Endothelial cell of umbilical vein (primary cell): ENCODE results near the gene RPS19BP1. TPM values are rescaled to one million over a fixed set of nuclear protein-coding genes. Genes with fewer than 3 reads are reported as not detected.

ENCODE experiments used
- BruUV-seq: library from RNA; stranded (reverse); fragments of 400-500 nt; replicated peaks from 2 replicates; lab custom pipeline; 2021; lab: Mats Ljungman, UMichigan
- CTCF ChIA-PET: fragments of 300-600, 350-600 bp; sonication (Branson Sonifier 250); formaldehyde crosslinking; loops from one replicate; lab custom pipeline; 2021; ENCODE audit warnings: antibody characterized with exemption, inconsistent platforms; lab: Charles Lee
- POLR2A ChIA-PET: fragments of 300-600, 350-600 bp; sonication (Branson Sonifier 250); formaldehyde crosslinking; loops from one replicate; lab custom pipeline; 2021; ENCODE audit warnings: antibody characterized with exemption, inconsistent platforms; lab: Charles Lee
- DNase-seq: peaks from one replicate; pipeline ENCODE4 v3.0.0-alpha.2; 2011; ENCODE audit warnings: low read depth, low spot score
- FAIRE-seq: peaks from 2 replicates; lab custom pipeline; 2011; peaks lifted over from hg19 to GRCh38; lab: Jason Lieb, UNC
- H2AFZ ChIP-seq: 2 replicates; pipeline ENCODE4 v1.6.0; 2012; ENCODE audit warnings: low read depth, low read length, control low read depth, inconsistent platforms
- H3K27ac ChIP-seq: 2 replicates; pipeline ENCODE4 v1.5.1; 2011; ENCODE audit warnings: low read depth, mild to moderate bottlenecking, control low read depth, low read length, moderate library complexity; ENCODE audit not compliant: insufficient read depth
- H3K27me3 ChIP-seq, 2 experiments: 2 replicates each; pipeline versions ENCODE4 v1.6.0 to v1.6.1; 2011; ENCODE audit warnings: low read length in 2 of 2, mixed read lengths in 1 of 2; ENCODE audit not compliant: control insufficient read depth in 2 of 2, insufficient read depth in 2 of 2
- H3K36me3 ChIP-seq, 2 experiments: 2 replicates in 1 of 2; 3 replicates in 1 of 2; pipeline ENCODE4 v1.5.1; 2011; ENCODE audit warnings: low read length in 2 of 2, mild to moderate bottlenecking in 1 of 2, moderate library complexity in 1 of 2; ENCODE audit not compliant: control insufficient read depth in 2 of 2, insufficient read depth in 2 of 2; ENCODE audit errors: extremely low read depth in 1 of 2
- H3K4me1 ChIP-seq: 3 replicates; pipeline ENCODE4 v1.5.1; 2011; ENCODE audit warnings: mild to moderate bottlenecking, low read length; ENCODE audit not compliant: control insufficient read depth, insufficient read depth; ENCODE audit errors: extremely low read depth
- H3K4me2 ChIP-seq: 2 replicates; pipeline ENCODE4 v1.6.1; 2011; ENCODE audit warnings: low read length, control low read depth, mixed read lengths; ENCODE audit not compliant: insufficient read depth
- H3K4me3 ChIP-seq, 3 experiments: fragments of 200-600 bp in 1 of 3; sonication (generic), shearing (Covaris generic) in 1 of 3; replicated peaks in 1 of 3; 2 replicates each; pipeline ENCODE4 v1.5.1; 2011 to 2016; ENCODE audit warnings: control low read depth in 3 of 3, low read length in 3 of 3, mild to moderate bottlenecking in 2 of 3, inconsistent platforms in 1 of 3, low read depth in 1 of 3, moderate library complexity in 1 of 3; ENCODE audit not compliant: insufficient read depth in 1 of 3
- H3K79me2 ChIP-seq: 2 replicates; pipeline ENCODE4 v1.6.0; 2012; ENCODE audit warnings: low read length, inconsistent platforms; ENCODE audit not compliant: control insufficient read depth, insufficient read depth
- H3K9ac ChIP-seq: replicated peaks from 2 replicates; pipeline ENCODE3; 2011; ENCODE audit warnings: low read length, control low read depth; ENCODE audit not compliant: insufficient read depth; ENCODE audit errors: extremely low read depth
- H3K9me1 ChIP-seq: replicated peaks from 3 replicates; pipeline ENCODE4 v1.6.0; 2011; ENCODE audit warnings: mild to moderate bottlenecking, low read length; ENCODE audit not compliant: control insufficient read depth, insufficient read depth; ENCODE audit errors: extremely low read depth
- H3K9me3 ChIP-seq: replicated peaks from 2 replicates; pipeline ENCODE4 v1.5.1; 2012; ENCODE audit warnings: low read length, inconsistent platforms; ENCODE audit not compliant: control insufficient read depth, insufficient read depth
- H4K20me1 ChIP-seq: replicated peaks from 2 replicates; pipeline ENCODE3; 2011; ENCODE audit warnings: mild to moderate bottlenecking, low read length; ENCODE audit not compliant: control insufficient read depth, insufficient read depth; ENCODE audit errors: extremely low read depth
- EZH2 ChIP-seq: IDR thresholded peaks from 2 replicates; pipeline ENCODE4 v1.6.1; 2012; ENCODE audit warnings: borderline replicate concordance, low read depth, mild to moderate bottlenecking, moderate library complexity, low read length, inconsistent platforms; ENCODE audit not compliant: severe bottlenecking
- FOS ChIP-seq: IDR thresholded peaks from 2 replicates; pipeline ENCODE4 v1.6.1; 2011; ENCODE audit warnings: mild to moderate bottlenecking, low read length, moderate library complexity, borderline replicate concordance; ENCODE audit not compliant: insufficient read depth
- GATA2 ChIP-seq: IDR thresholded peaks from 2 replicates; pipeline ENCODE4 v1.7.0; 2011; ENCODE audit warnings: low read depth, mild to moderate bottlenecking, moderate library complexity, mixed read lengths, low read length; ENCODE audit not compliant: insufficient read length, insufficient read depth
- JUN ChIP-seq: IDR thresholded peaks from 2 replicates; pipeline ENCODE4 v1.6.1; 2011; ENCODE audit warnings: borderline replicate concordance, low read depth; ENCODE audit not compliant: insufficient read length, insufficient read depth
- MYC ChIP-seq: IDR thresholded peaks from one replicate; pipeline ENCODE4 v1.6.1; 2011; ENCODE audit warnings: mild to moderate bottlenecking, low read depth, low read length
- POLR2A ChIP-seq: IDR thresholded peaks from 2 replicates; pipeline ENCODE4 v1.6.1; 2012; ENCODE audit warnings: low read depth, mild to moderate bottlenecking, control low read depth, low read length
- POLR2AphosphoS5 ChIP-seq: IDR thresholded peaks from 2 replicates; pipeline ENCODE4 v1.6.1; 2012; ENCODE audit warnings: low read depth, mild to moderate bottlenecking, control low read depth, low read length, moderate library complexity; ENCODE audit not compliant: insufficient read depth
- dilution Hi-C: fragments of 300-500 bp; cut with MboI; formaldehyde crosslinking; loops from one replicate; pipeline ENCODE4 v1.15.0; 2019; ENCODE audit warnings: low sequenced_read_pairs; ENCODE audit not compliant: extremely low pct_ligation_motif_present
- intact Hi-C: fragments of 100-400 bp; cut with micrococcal nuclease; formaldehyde crosslinking; loops from one replicate; pipeline ENCODE4 v1.10.0; 2022
- polyA plus RNA-seq, 4 experiments: library from polyadenylated mRNA; depleted of rRNA in 3 of 4; stranded (reverse) in 3 of 4; unstranded in 1 of 4; fragments of >200 nt; gene quantifications; 2 replicates each; pipeline versions ENCODE4 v1.2.1 to v1.2.3, GENCODE V29; 2011 to 2012; ENCODE audit warnings: missing spikeins in 1 of 4
- total RNA-seq: library from RNA; stranded (reverse); gene quantifications from 2 replicates; pipeline ENCODE4 v1.2.3, GENCODE V29; 2021
- TF ChIP-seq, protein P1 (sequence below): IDR thresholded peaks from 2 replicates; pipeline ENCODE4 v1.6.1; 2011; ENCODE audit not compliant: insufficient read depth, insufficient read length
- TF ChIP-seq, protein P2 (sequence below), 2 donors: IDR thresholded peaks; 1 replicate in 1 of 2; 2 replicates in 1 of 2; pipeline ENCODE4 v1.5.1; 2011; ENCODE audit warnings: low read length in 2 of 2, mild to moderate bottlenecking in 2 of 2, moderate library complexity in 2 of 2, control low read depth in 1 of 2, inconsistent platforms in 1 of 2, low read depth in 1 of 2; ENCODE audit not compliant: insufficient read depth in 1 of 2; ENCODE audit errors: extremely low read depth in 1 of 2

RPS19BP1 gene
- total and polyA plus RNA-seq, 2 donors (not counting 3 experiments of a cell fraction or from before 2014, with no cell fraction given), result 66.6 to 84.3 TPM

GRCh38 chr22:39580006-39580441 is 47.5 kb upstream of the RPS19BP1 start:
- no peak overlapping the region for H3K27ac ChIP-seq
- no peak overlapping the region for H2AFZ ChIP-seq
- dilution Hi-C loops, result no loop called here
- no peaks in the 10 kb centered on the region for H3K36me3 ChIP-seq
- H3K4me3 ChIP-seq, result no peak overlapping the region
- H3K4me2 ChIP-seq, result no peak overlapping the region
- H3K4me1 ChIP-seq, result peaks cover 2% of the 10 kb centered on the region
- peaks cover 0 to 3% of the 10 kb centered on the region in 2 experiments for H3K27me3 ChIP-seq
- H4K20me1 ChIP-seq, result no peaks in the 10 kb centered on the region
- TF ChIP-seq EZH2 (no peak), MYC (no peak), JUN (no peak), FOS (no peak), POLR2A (no peak), POLR2AphosphoS5 (no peak), GATA2 (no peak)
- TF ChIP-seq, protein P1, sequence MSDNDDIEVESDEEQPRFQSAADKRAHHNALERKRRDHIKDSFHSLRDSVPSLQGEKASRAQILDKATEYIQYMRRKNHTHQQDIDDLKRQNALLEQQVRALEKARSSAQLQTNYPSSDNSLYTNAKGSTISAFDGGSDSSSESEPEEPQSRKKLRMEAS, result no peak
- BruUV-seq, result no TSS peak
- H3K9me1 ChIP-seq, result no peaks in the 10 kb centered on the region
- FAIRE-seq (no peak), DNase-seq (no peak)
- no peaks in the 10 kb centered on the region for H3K9me3 ChIP-seq
- ChIA-PET CTCF (no interaction called here), POLR2A (no interaction called here)
- no peak overlapping the region for H3K9ac ChIP-seq
- intact Hi-C loops, result no loop called here
- H3K79me2 ChIP-seq, result no peaks in the 10 kb centered on the region

- Histone ChIP-seq H3K79me2 (no peaks in the 10 kb centered on the region), H3K27ac (no peak overlapping the region), H3K4me2 (no peak overlapping the region), H3K27me3 (peaks cover 0 to 3% of the 10 kb centered on the region in 2 experiments), H3K36me3 (no peaks in the 10 kb centered on the region), H3K9me1 (no peaks in the 10 kb centered on the region), H3K9ac (no peak overlapping the region), H2AFZ (no peak overlapping the region), H3K4me3 (no peak overlapping the region), H3K9me3 (no peaks in the 10 kb centered on the region), H4K20me1 (no peaks in the 10 kb centered on the region), H3K4me1 (peaks cover 9% of the 10 kb centered on the region)
- dilution Hi-C loops (no loop called here), intact Hi-C loops (loop anchor here (10.0 kb wide), 1 partner anchor 87 kb away; no protein-coding TSS in a partner anchor)
- no peak for FAIRE-seq
- DNase-seq, result no peak
- CTCF ChIA-PET, result interaction anchor here (0.7 to 1.1 kb wide), 2 partner anchors 230 to 447 kb away, joined by 3 read pairs; no protein-coding TSS in a partner anchor
- POLR2A ChIA-PET, result no interaction called here
- BruUV-seq, result no TSS peak
- TF ChIP-seq JUN, result no peak
- TF ChIP-seq, protein P2, sequence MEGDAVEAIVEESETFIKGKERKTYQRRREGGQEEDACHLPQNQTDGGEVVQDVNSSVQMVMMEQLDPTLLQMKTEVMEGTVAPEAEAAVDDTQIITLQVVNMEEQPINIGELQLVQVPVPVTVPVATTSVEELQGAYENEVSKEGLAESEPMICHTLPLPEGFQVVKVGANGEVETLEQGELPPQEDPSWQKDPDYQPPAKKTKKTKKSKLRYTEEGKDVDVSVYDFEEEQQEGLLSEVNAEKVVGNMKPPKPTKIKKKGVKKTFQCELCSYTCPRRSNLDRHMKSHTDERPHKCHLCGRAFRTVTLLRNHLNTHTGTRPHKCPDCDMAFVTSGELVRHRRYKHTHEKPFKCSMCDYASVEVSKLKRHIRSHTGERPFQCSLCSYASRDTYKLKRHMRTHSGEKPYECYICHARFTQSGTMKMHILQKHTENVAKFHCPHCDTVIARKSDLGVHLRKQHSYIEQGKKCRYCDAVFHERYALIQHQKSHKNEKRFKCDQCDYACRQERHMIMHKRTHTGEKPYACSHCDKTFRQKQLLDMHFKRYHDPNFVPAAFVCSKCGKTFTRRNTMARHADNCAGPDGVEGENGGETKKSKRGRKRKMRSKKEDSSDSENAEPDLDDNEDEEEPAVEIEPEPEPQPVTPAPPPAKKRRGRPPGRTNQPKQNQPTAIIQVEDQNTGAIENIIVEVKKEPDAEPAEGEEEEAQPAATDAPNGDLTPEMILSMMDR (IDR thresholded peaks at IDR 0.05; ENCODE audit: extremely low read depth in 1 of 2, insufficient read depth in 1 of 2, low read depth in 1 of 2, low read length in 2 of 2), result no peak
Observed at GRCh38 chr22:39577900-39578299, 45.4 kb upstream of the RPS19BP1 start.
